HG03571 (cell line): ENCODE measurements around the gene TRIOBP.

Experiments
- ATAC-seq: cut with Tn5 transposase; IDR thresholded peaks from one replicate; pipeline ENCODE4 v1.9.1; 2021; ENCODE audit not compliant: unreplicated experiment

TRIOBP gene

GRCh38 chr22:37664249-37665101, 32.4 kb upstream of the TRIOBP start:
- ATAC-seq = no peak

- no peak for ATAC-seq
Measured at GRCh38 chr22:37665487-37665886, 31.4 kb upstream of the TRIOBP start.

DNA sequence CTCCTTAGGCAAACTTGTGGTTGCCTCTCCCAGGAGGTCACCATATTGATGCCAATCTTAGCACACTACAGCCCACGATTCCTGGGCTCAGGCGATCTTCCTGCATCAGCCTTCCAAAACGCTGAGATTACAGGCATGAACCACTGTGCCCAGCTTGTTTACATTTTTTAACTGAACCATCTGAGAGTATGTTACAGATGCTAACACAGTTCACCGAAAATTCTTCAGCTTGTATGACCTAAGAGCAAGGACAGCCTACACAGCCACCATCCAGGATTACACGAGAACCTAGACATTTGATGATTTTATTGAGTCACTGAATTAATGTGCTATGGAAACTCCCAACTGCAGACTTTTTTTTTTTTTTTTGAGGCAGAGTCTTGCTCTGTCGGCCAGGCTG, 27.3 kb upstream of the TRIOBP start:
- ATAC-seq = no peak

GRCh38 chr22:37672206-37672919, 24.5 kb upstream of the TRIOBP start:
- ATAC-seq = no peak

DNA sequence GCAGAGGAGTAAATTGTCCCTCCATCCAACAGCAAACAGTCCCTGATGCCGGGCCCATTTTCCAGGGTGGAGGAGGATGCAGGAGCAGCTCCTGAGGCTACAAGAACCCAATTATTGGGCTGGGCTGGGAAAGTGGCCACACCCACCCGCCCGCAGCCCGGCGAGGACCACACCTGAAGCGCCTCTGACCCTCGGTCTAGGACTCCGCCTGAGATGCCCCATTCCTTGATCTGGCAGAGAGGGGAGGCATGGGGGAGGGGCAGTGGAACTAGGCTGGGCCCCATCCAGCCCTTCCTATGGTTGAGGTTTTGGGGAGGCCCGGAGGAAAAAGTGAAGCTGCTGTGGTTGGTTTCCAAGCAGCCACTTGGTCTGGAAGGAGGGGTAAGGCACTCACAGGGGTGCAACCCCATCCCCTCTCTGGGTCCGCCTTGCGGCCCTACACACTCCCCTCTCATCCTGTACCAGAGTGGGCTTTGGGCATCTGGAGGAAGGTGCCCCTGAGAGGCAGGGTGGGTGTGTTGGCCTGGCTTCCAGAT, 23.9 kb upstream of the TRIOBP start:
- ATAC-seq = no peak

DNA sequence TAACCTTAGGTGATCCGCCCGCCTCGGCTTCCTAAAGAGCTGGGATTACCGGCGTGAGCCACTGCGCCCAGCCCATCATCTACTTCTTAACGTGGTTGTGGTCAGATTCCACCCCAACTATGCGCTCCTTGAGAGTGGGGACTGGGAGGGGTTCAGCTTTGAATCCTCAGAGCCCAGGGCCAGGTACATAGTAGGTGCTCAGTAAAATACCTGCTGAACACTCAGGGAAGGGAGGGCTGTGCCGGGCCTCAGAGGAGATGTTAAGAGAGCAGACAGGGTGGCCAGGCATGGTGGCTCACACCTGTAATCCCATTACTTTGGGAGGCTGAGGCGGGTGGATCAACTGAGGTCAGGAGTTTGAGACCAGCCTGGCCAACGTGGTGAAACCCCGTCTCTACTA, 22.6 kb upstream of the TRIOBP start:
- no peak for ATAC-seq

DNA sequence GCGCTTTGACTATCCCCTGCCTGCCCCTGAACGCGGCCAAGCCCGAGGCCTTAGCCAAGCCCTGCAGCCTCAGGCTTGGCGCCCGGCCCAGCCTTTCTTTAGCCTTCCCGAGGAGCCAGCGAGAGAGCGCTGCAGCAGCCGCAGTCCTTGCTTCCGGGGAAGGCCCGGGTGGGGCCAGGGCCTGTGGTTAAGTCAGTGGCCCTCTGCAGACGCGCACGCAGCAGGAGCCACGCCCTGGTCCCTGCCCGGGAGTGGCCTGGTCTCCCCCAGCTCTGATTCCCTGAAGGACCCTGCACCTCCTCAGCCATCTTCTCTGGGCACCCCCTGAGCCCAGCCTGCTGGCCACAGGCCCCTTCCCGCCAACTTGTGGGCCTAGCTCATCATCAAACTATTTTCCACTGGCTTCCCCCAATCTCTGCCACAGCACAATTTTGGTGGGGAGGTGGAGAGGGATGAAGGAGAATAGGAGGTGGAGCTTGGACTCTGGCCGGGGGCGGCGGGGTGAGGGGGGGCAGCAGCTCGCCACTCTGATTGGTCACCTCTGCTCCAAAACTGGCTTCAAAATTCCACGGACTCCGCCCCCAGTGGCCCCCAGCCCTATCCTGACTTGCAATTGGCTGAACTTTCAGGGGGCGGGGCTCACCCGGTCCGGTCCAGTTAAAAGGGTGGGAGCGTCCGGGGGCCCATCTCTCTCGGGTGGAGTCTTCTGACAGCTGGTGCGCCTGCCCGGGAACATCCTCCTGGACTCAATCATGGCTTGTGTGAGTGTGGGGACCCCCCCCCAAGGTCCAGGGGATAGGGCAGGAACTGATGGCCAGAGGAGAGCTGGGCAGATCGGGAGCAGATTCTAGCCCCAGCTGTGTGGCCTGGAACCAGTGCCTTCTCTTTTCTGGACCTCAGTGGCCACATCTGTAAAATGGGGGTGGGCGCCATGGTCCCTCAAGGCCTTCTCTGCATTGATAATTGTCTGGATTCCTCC, 21.6 kb upstream of the TRIOBP start, which contains the start of gene LGALS1:
Gene LGALS1, plus strand, starts transcription at position 686 of the 979 bp plus-strand sequence. Its CDS starts 67 bp downstream, at position 753.
- no peak for ATAC-seq

GRCh38 chr22:37675930-37676735, 20.7 kb upstream of the TRIOBP start:
- ATAC-seq = no peak

DNA sequence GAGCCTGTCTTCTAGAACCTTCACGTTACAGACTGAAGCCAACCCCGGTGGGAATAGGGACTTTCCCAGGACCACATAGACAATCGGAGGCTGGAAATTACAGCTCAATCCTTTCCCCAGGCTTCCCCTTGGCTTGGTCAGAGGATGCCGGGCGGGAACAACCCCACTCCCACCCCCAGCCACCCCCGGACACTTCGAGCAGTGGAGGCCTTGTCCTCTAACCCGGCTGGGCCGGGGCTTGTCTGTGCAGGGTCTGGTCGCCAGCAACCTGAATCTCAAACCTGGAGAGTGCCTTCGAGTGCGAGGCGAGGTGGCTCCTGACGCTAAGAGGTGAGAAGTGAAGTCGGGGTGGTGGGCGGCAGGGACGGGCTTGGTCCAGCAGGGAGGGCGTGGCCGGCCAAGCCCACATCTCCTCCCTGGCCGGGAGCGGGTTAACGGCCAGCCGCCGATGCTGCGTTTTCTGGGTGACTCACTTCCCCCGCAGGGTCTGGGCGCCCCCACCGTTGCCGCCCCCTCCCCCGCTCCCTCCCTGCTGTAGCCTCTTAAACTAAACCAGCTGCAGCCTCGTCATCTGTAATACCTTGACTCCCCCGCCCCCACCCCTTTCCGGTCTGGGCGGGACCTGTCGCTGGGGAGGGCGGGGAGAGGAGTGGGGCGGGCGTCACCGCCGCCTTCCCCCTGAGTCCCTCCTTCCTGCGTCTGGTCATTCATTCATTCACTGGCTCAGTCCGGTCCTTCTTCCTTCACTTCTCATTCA, 19.9 kb upstream of the TRIOBP start:
- peak; percentile 51 for ATAC-seq

DNA sequence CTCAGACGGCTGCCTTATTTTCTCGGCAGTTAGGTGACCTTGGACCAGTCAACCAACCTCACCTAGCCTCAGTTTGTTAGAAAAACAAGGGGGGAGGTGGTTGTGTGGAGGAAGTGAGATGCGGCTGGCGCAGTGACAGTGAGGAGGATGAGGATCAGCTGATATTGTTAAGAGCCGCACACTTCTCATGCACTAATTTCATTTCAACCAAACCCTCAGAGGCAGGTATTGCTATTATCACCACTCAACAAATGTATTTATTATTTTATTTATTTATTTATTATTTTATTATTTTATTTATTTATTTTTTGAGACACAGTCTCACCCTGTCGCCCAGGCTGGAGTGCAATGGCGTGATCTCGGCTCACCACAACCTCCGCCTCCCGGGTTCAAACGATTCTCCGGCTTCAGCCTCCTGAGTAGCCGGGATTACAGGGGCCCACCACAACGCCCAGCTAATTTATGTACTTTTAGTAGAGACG, 19.3 kb upstream of the TRIOBP start:
- ATAC-seq = no peak

DNA sequence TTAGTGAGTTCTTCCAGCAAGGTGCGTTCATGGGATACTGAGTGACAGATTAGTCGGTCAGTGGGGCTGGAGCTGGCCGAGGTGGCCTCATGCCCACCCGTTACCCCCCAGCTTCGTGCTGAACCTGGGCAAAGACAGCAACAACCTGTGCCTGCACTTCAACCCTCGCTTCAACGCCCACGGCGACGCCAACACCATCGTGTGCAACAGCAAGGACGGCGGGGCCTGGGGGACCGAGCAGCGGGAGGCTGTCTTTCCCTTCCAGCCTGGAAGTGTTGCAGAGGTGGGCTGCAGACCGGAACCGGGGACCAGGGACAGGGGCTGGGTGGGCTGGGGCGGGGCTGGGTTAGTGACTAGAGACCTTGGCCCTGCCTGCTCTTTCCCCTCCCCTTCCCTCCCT, 18.5 kb upstream of the TRIOBP start:
- ATAC-seq = no peak

DNA sequence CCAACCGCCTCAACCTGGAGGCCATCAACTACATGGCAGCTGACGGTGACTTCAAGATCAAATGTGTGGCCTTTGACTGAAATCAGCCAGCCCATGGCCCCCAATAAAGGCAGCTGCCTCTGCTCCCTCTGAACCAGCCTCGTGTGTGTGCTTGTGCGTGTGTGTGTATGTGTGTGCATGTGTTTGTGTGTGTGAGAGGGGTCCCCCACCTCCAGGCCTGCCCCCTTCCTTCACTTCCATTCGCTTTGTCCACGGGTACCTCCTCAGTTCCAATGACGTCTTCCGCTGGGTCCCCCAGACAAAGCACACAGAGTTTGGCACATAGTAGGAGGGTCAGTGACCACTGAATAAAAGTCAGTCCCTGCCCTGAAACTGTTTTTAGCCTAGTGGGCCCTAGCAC, 17.2 kb upstream of the TRIOBP start:
- no peak for ATAC-seq

DNA sequence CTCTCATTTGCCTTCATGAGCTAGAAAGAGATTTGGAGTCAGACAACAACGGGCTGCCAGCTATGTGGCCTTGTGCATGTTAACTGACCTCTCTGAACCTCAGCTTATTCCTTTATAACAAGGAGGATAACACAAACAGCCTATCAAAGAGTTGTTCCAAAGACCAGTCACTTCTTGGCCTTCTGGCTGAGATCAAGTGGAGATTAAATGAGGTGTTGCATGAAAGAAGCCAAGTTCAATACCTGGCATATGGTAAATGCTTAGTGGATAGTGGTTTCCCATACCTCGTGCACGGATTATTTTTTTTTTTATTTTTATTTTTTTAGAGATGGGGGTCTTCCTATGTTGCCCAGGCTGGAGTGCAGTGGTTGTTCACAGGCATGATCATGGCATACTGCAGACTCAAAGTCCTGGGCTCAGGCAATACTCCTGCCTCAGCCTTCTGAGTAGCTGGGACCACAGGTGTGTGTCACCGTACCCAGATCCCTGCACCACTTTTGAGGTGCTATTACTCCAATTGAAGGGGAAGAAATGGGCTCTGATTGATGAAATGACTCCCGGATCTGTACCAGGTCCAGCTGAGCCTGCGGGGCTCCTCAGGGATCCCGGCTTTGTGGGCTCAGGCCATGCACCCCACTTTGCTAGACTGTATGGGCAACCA, 16.5 kb upstream of the TRIOBP start:
- no peak for ATAC-seq

GRCh38 chr22:37681001-37681424, 15.8 kb upstream of the TRIOBP start:
- ATAC-seq = no peak

GRCh38 chr22:37681556-37682049, 15.2 kb upstream of the TRIOBP start:
- no peak for ATAC-seq

DNA sequence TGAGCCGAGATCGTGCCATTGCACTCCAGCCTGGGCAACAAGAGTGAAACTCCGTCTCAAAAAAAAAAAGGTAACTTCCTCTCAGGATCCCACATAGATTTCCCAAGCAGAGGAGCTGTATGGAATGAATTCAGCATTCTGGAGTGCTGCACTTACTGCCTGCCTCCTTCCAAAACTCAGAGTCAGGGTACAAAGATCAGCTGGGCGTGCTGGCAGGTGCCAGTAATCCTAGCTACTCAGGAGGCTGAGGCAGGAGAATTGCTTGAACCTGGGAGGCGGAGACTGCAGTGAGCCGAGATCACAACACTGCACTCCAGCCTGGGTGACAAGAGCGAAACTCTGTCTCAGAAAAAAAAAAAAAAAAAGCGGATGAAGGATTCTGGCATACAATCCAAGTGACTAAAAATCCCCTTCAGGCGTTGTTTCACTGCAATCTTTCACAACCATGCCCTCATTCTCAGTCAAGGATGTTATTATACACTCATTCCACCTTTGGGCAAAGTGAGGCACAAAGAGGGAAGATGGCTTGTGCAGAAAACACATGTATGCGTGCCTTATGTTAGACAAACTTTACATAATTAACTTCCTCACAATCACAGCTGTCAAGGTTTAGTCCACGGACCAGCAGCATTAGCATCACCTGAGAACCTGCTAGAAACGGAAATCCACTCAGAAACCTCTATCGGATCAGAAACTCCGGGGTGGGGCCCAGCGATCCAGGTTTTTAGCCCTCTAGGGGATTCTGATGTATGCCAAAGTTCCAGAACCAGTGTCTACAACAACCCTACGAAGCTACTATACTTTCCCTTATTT, 11.8 kb upstream of the TRIOBP start:
- ATAC-seq = no peak
